DMS153 (cell line): ENCODE measurements around the gene GNAT1.
"Not testable (repeated sequence)": the region's sequence is repeated elsewhere in the genome, so short reads cannot be mapped to it uniquely, and the experiment has no call there.

ENCODE experiments used
- DNase-seq: peaks from one replicate; lab custom pipeline; 2025; lab: John Stamatoyannopoulos, UW

Gene GNAT1

GRCh38 chr3:50222169-50222528 is 30.7 kb downstream of the GNAT1 start:
- no peak for DNase-seq

GRCh38 chr3:50224639-50225038 is 33.2 kb downstream of the GNAT1 start:
- no peak for DNase-seq

GRCh38 chr3:50226888-50227389 is 35.5 kb downstream of the GNAT1 start:
- no peak for DNase-seq

- peak; percentile 83 for DNase-seq
Measured at GRCh38 chr3:50227390-50228183, 36.2 kb downstream of the GNAT1 start.

GRCh38 chr3:50228184-50228763 is 36.9 kb downstream of the GNAT1 start:
- not testable (repeated sequence) for DNase-seq

- DNase-seq, result no peak
Measured at GRCh38 chr3:50229490-50229889, 38.1 kb downstream of the GNAT1 start.

GRCh38 chr3:50230104-50230793 is 38.8 kb downstream of the GNAT1 start:
- no peak for DNase-seq

- DNase-seq, result no peak
Measured at GRCh38 chr3:50230794-50231125, 39.4 kb downstream of the GNAT1 start.

- no peak for DNase-seq
Measured at GRCh38 chr3:50231581-50231980, 40.2 kb downstream of the GNAT1 start.

GRCh38 chr3:50232303-50232702 is 40.9 kb downstream of the GNAT1 start:
- no peak for DNase-seq

- DNase-seq, result no peak
Measured at GRCh38 chr3:50233176-50233575, 41.8 kb downstream of the GNAT1 start.

GRCh38 chr3:50235716-50236483 is 44.5 kb downstream of the GNAT1 start, which contains the start of gene GNAI2:
GNAI2 (plus strand) TSS chr3:50236204; CDS start chr3:50236336, 132 bp downstream.
- DNase-seq, result peak; percentile 90

- DNase-seq, result no peak
Measured at GRCh38 chr3:50236484-50237132, 45.2 kb downstream of the GNAT1 start.

- DNase-seq, result no peak
Measured at GRCh38 chr3:50237133-50237651, 45.8 kb downstream of the GNAT1 start.

GRCh38 chr3:50237754-50238548 is 46.5 kb downstream of the GNAT1 start:
- DNase-seq, result peak; percentile 57

GRCh38 chr3:50238549-50239026 is 47.2 kb downstream of the GNAT1 start:
- DNase-seq, result no peak

- no peak for DNase-seq
Measured at GRCh38 chr3:50239649-50240048, 48.2 kb downstream of the GNAT1 start.

GRCh38 chr3:50241163-50241562 is 49.8 kb downstream of the GNAT1 start:
- no peak for DNase-seq

- no peak for DNase-seq
Measured at GRCh38 chr3:50241713-50242380, 50.4 kb downstream of the GNAT1 start.

- no peak for DNase-seq
Measured at GRCh38 chr3:50242381-50242770, 51.0 kb downstream of the GNAT1 start.
